HG02840 (cell line): ENCODE measurements around the gene SLC41A3.
"Not testable (repeated sequence)": the region's sequence is repeated elsewhere in the genome, so short reads cannot be mapped to it uniquely, and the experiment has no call there.

ENCODE experiments used
- ATAC-seq: cut with Tn5 transposase; IDR thresholded peaks from one replicate; pipeline ENCODE4 v1.9.1; 2021; ENCODE audit warnings: mild to moderate bottlenecking, moderate library complexity, moderate number of reproducible peaks; ENCODE audit not compliant: unreplicated experiment, low FRiP score

Gene SLC41A3

GRCh38 chr3:126013751-126014156 lies 70.2 kb downstream of the SLC41A3 start:
- ATAC-seq = no peak

- ATAC-seq = no peak
Measured at GRCh38 chr3:126009181-126009580, 74.7 kb downstream of the SLC41A3 start.

DNA sequence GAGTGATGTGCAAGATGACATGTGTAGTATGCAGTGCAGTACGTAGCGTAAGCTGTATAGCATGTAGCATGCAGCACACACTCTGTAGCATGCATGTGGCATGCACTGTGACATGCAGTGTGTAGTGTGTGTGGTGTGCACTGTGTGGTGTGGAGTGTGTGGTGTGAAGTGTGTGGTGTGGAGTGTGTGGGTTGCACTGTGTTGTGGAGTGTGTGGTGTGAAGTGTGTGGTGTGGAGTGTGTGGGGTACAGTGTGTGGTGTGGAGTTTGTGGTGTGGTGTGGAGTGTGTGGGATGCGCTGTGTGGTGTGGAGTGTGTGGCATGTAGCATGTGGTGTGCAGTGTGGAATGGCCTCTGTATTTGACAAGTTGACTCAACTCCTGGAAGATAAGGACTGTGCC lies 75.7 kb downstream of the SLC41A3 start:
- ATAC-seq = no peak

DNA sequence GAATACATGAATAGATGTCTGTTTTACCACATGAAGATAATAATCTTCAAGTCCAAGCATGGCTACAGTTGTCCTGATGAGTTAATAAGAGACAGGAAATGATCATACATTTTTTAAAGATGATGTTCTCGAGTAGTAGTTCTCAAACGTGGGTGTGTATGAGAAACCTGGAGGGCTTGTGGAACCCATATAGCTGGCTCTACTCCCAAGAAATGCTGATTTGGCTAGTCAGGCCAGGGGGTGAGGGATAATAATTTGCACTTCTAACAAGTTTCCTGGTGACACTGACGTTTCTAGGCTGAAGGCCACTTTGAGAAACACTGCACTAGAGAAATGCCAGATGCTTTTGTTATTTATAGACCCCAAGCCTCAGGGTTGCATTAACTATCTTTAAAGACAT lies 78.0 kb downstream of the SLC41A3 start:
- ATAC-seq = no peak

DNA sequence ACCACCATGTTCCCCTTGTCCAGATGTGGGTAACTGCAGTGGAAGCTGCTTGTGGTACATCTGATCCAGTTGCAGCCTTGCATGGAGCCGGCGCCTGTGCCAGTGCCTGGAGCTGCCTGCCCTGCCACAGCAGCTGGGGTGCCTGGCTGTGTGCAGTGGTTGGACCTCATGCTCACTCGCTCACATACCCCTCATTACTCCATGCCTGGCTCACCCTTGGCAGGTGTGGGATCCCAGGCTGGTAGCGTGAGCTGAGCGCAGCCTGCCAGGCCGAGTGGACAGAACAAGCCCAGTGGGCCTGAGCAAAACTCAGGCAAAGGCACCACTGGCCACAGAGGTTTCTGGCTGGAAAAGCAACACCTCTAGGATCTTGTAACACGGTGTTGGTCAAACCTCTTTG lies 79.2 kb downstream of the SLC41A3 start:
- ATAC-seq = no peak

DNA sequence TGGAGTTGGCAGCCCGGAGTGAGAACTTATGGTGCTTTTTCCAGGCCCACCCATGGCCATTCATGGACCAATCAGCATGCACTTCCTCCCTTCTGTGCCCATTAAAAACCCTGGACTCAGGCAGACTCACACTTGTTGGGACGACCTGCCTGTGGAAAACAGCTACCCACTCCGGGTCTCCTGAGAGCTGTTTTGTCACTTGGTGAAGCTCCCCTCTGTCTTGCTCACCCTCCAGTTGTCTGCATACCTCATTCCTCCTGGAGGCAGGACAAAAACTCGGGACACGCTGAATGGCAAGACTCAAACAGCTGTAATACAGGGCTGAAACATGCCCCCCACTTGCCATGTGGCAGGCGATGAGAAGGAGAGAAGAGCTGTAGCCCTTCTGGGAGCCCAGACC lies 79.7 kb downstream of the SLC41A3 start:
- no peak for ATAC-seq

GRCh38 chr3:126003447-126004190 lies 80.3 kb downstream of the SLC41A3 start:
- no peak for ATAC-seq

- ATAC-seq = no peak
Measured at GRCh38 chr3:126002189-126002588, 81.7 kb downstream of the SLC41A3 start.

- ATAC-seq = not testable (repeated sequence)
Measured at GRCh38 chr3:125996751-125997150, 87.2 kb downstream of the SLC41A3 start.

DNA sequence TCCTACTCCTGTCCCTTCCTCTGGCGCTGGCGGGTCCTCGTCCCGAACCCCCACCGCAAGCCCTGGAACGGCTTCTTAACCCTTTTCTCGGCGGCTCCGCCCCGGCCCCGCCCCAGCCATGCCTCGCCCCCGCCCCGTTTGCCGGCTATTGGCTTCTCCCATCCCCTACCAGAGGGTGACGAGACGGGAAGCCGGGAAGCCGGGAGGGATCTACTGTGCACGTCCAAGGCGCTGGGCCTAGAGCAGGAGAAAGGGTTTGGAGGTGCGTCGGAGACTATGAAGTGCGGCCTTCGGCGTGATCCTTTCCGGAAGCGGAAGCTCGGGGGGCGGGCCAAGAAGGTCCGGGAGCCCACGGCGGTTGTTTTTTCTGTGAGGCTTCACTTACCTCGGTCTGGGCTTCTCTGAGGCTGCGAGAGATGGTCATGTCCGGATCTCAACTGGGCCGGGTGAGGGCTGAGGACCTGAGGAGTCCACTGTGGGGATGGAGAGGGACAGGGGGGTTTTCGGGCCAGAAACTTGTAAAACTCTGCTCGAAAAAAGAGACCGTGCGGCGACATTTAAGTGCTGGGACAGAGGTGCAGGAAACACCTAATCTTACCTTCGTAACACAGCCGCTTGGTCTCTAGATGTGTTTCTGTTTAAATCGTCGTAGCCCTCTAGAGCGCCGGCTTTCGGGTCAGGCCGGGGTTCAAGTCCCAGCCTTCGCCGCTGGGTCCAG lies 93.5 kb downstream of the SLC41A3 start:
- ATAC-seq = no peak

DNA sequence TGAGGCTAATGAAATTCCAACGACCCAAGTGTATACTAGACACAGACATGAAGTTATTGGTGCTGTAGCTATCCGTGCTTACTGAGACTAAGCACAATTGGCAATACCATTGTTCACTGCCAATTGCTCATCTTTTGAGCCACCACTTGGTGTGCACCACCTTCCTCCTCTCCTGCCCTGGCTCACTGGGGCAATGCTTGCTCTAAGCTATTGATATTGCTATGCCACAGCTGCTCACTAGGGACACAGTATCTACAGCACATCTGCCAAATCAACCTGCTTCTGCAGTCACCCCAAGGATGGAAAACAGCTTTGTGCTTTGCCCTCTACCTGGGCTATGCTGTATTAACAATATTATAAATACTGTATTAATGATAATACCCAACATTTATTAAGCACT lies 99.0 kb downstream of the SLC41A3 start:
- ATAC-seq = not testable (repeated sequence)

GRCh38 chr3:125977104-125977503 lies 106.8 kb downstream of the SLC41A3 start:
- not testable (repeated sequence) for ATAC-seq

DNA sequence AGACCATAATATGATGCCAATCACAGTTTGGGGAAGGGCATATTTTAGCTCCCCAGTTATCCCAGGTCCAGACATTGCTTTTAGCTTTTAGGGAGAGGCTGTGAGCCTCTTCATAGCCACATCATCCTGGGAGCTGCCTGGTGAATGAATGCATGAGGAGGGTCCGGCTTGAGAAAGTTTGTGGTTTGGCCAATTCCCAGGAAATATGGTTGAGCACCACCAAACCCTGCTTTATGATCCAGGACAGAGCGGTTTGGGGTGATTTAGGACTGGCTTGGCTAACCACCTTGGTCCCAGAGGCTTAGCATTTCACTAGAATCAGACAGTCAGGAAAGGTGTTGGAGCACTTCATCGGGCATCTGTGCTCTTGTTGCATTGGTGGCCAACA lies 107.9 kb downstream of the SLC41A3 start:
- ATAC-seq = not testable (repeated sequence)

DNA sequence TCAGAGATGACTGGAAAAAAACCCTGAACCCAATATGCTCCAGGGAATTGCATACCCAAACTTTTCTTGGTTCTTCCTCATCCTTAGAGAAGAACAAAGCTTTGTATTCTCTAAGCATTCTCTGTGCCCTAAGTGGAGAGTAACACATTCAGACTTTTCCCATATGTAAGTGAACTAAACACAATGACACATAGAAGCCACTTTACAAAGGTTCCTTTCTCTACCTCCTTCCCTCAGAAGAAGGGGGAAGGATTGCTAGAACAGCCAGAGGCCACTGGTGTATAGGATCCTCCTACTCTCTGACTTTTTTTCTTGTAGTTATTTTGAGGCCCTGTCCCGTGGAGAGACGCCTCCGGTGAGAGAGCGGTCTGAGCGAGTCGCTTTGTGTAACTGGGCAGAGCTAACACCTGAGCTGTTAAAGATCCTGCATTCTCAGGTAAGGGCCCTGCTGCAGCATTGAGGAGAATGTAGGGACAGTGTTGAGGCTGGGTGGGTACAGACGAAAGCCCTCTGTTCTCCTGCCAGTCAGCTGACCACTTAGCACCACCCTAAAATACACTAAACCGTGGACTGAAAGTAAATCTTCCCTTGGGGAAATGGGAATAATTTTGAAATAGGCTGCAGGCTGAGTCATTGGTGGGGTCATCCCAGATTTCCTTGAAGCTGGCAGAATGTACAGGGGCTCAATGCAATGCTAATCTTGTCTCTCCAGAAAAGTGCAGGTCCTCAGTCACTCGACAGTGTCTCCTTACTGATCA lies 108.5 kb downstream of the SLC41A3 start:
- ATAC-seq = not testable (repeated sequence)

DNA sequence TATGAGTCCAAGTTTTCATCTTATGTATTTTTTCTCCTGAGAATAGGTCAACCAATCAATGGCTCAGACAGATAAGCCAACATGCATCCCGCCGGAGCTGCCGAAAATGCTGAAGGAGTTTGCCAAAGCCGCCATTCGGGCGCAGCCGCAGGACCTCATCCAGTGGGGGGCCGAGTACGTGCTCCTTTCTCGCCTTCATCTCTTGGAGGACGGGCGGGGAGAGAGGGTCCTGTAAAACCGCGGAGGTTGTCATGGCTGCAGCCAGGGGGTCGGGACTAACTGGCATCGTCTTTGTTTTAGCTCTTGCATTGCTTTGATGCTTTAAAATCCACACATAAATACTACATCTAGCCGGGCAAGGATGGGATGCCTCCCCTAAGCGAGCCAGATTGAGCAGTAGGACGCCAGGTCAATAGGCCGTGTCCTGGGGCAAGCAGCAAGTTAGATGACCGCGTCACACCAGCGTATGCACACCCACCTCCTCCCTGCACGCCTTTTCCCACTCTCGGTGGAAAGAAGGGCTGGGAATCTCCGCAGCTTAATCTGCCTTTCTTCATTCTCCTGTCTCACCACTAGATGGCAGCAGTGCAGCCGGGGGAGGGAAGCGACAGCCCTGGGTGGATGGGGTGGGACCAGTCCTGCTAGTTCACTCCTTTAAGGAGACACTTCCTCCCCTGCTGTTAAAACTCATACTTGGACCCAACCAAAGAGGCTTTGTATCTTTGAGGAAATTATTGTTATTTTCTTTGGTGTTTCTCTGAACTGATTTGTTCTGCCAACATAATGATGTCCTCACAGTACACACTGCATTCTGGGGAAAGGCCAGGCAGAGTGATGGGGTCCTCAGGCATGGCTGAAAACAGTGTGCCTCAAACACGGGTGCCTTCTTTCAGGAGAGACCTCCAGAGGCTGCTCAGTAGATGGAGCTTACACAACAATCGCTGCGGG lies 111.7 kb downstream of the SLC41A3 start:
- not testable (repeated sequence) for ATAC-seq

DNA sequence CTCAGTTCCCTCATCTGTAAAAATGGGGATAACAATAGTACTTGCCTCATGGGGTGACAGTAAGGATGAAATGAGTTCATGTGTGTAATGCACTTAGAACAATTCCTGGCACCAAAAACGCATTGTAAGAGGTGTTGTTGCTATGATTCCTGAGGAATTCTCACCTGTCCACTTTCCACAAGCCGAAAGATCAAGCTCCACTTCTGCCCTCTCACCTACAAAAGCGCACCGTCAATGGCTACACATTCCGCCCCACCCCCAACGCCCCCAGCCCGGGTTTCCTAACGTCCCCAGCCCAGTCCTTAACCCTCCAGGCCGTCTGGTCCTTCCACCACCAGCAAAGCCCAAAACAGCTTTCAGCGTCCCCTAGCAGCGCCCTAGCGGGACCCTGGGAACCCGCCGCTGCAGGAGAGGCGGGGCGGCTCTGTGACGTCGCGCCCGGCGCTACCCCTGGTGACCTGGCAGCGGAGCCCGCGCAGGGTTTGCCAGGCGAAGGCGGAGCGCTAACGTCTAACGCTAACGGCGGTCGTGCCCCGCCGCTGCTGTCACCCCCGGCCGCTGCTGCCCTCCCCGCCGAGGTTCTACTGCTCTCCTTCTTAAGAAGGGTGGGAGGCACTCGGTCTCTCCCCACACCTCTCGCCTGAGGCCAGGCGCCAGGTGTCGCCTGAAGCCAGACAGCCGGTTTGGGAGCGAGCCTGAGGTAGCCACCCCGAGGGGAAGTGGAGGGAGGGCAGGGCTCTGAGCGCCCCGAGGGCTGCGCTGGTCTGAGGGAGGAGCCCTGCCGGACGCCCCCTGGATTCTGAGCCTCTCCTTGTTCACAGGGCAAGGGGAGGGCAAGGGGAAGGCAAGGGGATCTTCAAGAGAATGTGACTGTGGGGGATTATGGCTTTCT lies 115.0 kb downstream of the SLC41A3 start, which contains the start of gene ROPN1B:
ROPN1B (plus strand) TSS at position 478 of the 892 bp plus-strand sequence. CDS start 2,877 bp downstream, outside the sequence.
- not testable (repeated sequence) for ATAC-seq

DNA sequence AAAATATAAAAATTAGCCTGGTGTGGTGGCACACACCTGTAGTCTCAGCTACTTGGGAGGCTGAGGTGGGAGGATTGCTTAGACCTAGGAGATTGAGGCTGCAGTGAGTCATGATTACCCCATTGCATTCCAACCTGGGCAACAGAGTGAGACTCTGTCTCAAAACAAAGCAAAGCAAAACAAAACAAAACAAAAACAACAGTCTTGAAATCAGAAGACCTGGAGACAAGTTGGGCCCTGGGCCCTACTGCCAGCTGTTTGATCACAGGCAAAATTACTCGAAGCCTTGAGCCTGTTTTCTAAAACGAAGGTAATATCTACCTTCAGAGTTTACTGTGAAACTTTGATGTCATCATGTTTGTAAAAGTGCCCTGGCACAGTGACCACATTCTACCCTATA lies 115.8 kb downstream of the SLC41A3 start:
- ATAC-seq = not testable (repeated sequence)

- no peak for ATAC-seq
Measured at GRCh38 chr3:125967156-125967555, 116.8 kb downstream of the SLC41A3 start.

DNA sequence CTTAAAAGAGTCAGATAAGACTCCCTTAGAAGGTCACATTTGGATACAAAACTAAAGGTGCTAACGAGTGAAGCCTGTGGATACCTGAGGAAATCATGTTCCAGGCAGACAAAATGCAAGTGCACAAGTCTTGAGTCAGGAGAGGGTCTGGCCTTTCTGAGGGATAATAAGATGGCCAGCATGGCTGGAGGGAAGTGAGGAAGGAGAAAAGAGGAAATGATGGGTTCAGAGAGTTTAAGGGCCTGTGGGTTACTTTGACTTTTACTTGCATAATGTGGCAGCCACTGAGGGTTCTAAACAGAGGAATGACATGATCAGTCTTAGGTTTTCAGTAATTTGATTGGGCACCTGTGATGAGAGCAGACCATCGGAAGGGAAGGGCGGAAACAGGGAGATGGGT lies 118.4 kb downstream of the SLC41A3 start:
- no peak for ATAC-seq
